Vagina (tissue), 2 donors: ENCODE data around the gene NUS1.
A peak's percentile ranks its signal among the peaks of the same experiment; 100 is the strongest.

Experiments used
- CTCF ChIP-seq, 3 experiments: fragments of 450-650 bp in 2 of 3; fragments of 200-600 bp in 1 of 3; sonication (generic) in 1 of 3; IDR thresholded peaks; one replicate each; pipeline ENCODE4 v1.5.1; 2017 to 2019; ENCODE audit warnings: antibody characterized with exemption in 3 of 3, mild to moderate bottlenecking in 2 of 3, moderate library complexity in 2 of 3
- POLR2A ChIP-seq, 2 donors: fragments of 450-650 bp; IDR thresholded peaks; one replicate each; pipeline ENCODE4 v1.6.1; 2017; ENCODE audit warnings: antibody characterized with exemption in 2 of 2, mild to moderate bottlenecking in 2 of 2, moderate library complexity in 2 of 2

- peak in 1 of 2 donors; percentile 24 for TF ChIP-seq POLR2A (IDR thresholded peaks at IDR 0.05)
- TF ChIP-seq CTCF (IDR thresholded peaks at IDR 0.05) = peak; percentile 52 to 56 (median 55)
These were observed at the start of gene NUS1 for GRCh38 chr6:117674991-117675657.
